IMR-90 (cell line): Measurements from ENCODE around the gene COL13A1.

Experiments used
- CHD1 ChIP-seq: IDR thresholded peaks from 2 replicates; pipeline ENCODE4 v1.6.1; 2012; ENCODE audit warnings: low read depth, low read length, improper control_type of control experiment
- CTCF ChIP-seq: conservative IDR thresholded peaks from 2 replicates; pipeline ENCODE4 v1.5.1; 2012; ENCODE audit warnings: mild to moderate bottlenecking, low read depth, low read length, improper control_type of control experiment
- MAFK ChIP-seq: IDR thresholded peaks from 2 replicates; pipeline ENCODE4 v1.6.1; 2012; ENCODE audit warnings: low read depth, low read length, improper control_type of control experiment
- MAZ ChIP-seq: IDR thresholded peaks from 2 replicates; pipeline ENCODE4 v1.6.1; 2012; ENCODE audit warnings: low read depth, mild to moderate bottlenecking, low read length, improper control_type of control experiment, moderate library complexity, borderline replicate concordance
- POLR2A ChIP-seq: IDR thresholded peaks from 2 replicates; pipeline ENCODE4 v1.6.1; 2012; ENCODE audit warnings: mild to moderate bottlenecking, low read depth, low read length
- RAD21 ChIP-seq: IDR thresholded peaks from 2 replicates; pipeline ENCODE4 v1.6.1; 2012; ENCODE audit warnings: low read length, improper control_type of control experiment
- RCOR1 ChIP-seq: IDR thresholded peaks from 2 replicates; pipeline ENCODE4 v1.6.1; 2012; ENCODE audit warnings: mild to moderate bottlenecking, low read length, improper control_type of control experiment; ENCODE audit not compliant: insufficient replicate concordance
- USF2 ChIP-seq: fragments of 150-350 bp; IDR thresholded peaks from 2 replicates; pipeline ENCODE4 v1.6.1; 2017; ENCODE audit warnings: mild to moderate bottlenecking, antibody characterized with exemption, low read length, low read depth

DNA sequence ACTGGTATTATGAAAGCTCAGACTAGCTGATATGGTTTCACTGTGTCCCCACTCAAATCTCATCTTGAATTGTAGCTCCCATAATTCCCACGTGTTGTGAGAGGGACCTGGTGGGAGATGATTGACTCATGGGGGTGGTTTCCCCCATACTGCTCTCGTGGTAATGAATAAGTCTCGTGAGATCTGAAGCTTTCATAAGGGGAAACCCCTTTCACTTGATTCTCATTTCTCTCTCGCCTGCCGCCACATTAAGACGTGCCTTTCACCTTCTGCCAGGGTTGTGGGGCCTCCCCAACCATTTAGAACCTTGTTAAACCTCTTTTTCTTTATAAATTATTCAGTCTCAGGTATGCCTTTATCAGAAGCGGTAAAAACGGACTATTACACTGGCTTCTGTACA is 40.3 kb downstream of the COL13A1 start:
- TF ChIP-seq RAD21 (no peak), CTCF (no peak), RCOR1 (no peak), MAZ (no peak), CHD1 (no peak), USF2 (no peak), POLR2A (no peak), MAFK (no peak)
